ENCODE results near the gene TTC24. TPM values are rescaled to one million over a fixed set of nuclear protein-coding genes. Genes with fewer than 3 reads are reported as not detected.

The TTC24 gene
- polyA plus RNA-seq, 1 donor from 2014 or later: not detected

GRCh38 chr1:156532374-156532773, 47.1 kb upstream of the TTC24 start:
- Histone ChIP-seq H3K4me2 (ENCODE audit: low read length) (no peak overlapping the region), H3K9ac (ENCODE audit: low read length) (no peak overlapping the region), H2AFZ (ENCODE audit: low read depth, low read length) (no peak overlapping the region), H3K9me2 (ENCODE audit: insufficient read depth, low read length) (no peaks in the 10 kb centered on the region), H3K79me2 (replicated peaks; ENCODE audit: insufficient read depth, low read length) (no peaks in the 10 kb centered on the region), H4K20me1 (ENCODE audit: insufficient read depth) (no peaks in the 10 kb centered on the region), H3K4me3 (ENCODE audit: low read length) (no peak overlapping the region), H3K27ac (ENCODE audit: low read length) (no peak overlapping the region), H3K27me3 (ENCODE audit: insufficient read depth, low read depth, low read length) (no peaks in the 10 kb centered on the region), H3K9me3 (ENCODE audit: low read length) (no peaks in the 10 kb centered on the region), H3F3A (ENCODE audit: insufficient read depth, low read length, poor library complexity, severe bottlenecking) (no peaks in the 10 kb centered on the region), H3K36me3 (ENCODE audit: insufficient read depth, low read length) (no peaks in the 10 kb centered on the region)
- no peak for TF ChIP-seq POLR2AphosphoS5 (IDR thresholded peaks at IDR 0.05)
- TF ChIP-seq, protein P1, sequence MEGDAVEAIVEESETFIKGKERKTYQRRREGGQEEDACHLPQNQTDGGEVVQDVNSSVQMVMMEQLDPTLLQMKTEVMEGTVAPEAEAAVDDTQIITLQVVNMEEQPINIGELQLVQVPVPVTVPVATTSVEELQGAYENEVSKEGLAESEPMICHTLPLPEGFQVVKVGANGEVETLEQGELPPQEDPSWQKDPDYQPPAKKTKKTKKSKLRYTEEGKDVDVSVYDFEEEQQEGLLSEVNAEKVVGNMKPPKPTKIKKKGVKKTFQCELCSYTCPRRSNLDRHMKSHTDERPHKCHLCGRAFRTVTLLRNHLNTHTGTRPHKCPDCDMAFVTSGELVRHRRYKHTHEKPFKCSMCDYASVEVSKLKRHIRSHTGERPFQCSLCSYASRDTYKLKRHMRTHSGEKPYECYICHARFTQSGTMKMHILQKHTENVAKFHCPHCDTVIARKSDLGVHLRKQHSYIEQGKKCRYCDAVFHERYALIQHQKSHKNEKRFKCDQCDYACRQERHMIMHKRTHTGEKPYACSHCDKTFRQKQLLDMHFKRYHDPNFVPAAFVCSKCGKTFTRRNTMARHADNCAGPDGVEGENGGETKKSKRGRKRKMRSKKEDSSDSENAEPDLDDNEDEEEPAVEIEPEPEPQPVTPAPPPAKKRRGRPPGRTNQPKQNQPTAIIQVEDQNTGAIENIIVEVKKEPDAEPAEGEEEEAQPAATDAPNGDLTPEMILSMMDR (IDR thresholded peaks at IDR 0.05; ENCODE audit: poor library complexity, severe bottlenecking): no peak
- no peak for TF ChIP-seq REST (IDR thresholded peaks at IDR 0.05; ENCODE audit: borderline replicate concordance)
- TF ChIP-seq MXI1 (conservative IDR thresholded peaks at IDR 0.05; ENCODE audit: poor library complexity, severe bottlenecking): no peak
- no peak for TF ChIP-seq TAF1 (IDR thresholded peaks at IDR 0.05; ENCODE audit: low read depth)
- TF ChIP-seq RAD21 (conservative IDR thresholded peaks at IDR 0.05): no peak
- TF ChIP-seq EZH2 (IDR thresholded peaks at IDR 0.05; ENCODE audit: borderline replicate concordance, insufficient read depth, low read length, poor library complexity, severe bottlenecking): no peak
- no peak for TF ChIP-seq EP300 (conservative IDR thresholded peaks at IDR 0.05; ENCODE audit: poor library complexity, severe bottlenecking)
- TF ChIP-seq SMC3 (conservative IDR thresholded peaks at IDR 0.05; ENCODE audit: poor library complexity): no peak

DNA sequence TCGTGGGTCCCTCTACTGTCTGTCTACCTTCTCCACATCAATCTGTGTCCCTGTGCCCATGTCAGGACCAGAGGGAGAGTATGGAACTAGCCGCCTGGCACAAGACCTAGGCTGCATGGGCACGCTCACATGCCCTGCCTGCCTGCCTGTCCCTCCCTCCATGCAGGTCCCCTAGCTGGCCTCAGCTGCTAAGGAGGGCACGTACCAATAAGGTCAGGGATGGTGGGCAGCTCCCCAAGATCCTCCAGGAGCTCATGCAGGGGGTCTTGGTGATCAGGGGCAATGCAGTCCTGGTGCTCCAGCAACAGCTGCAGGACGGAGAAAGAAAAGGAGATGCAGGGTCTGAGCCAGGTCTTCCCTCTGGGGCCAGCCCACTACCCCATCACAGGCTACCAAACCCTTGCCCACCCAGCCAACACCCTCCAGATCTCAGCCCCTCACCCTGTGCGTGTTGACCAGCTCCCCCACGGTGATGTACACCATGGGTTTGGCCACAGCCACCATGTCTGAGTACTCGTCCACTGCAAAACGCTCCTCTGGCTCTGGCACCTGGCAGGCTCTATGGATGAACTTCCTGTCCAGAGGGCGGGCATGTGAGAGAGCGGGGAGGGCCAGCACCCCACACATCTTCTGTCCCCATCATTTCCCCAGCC, 45.8 kb upstream of the TTC24 start:
- H3K79me2 ChIP-seq (replicated peaks; ENCODE audit: insufficient read depth, low read length): no peaks in the 10 kb centered on the region
- H3K9ac ChIP-seq (ENCODE audit: low read length): no peak overlapping the region
- H2AFZ ChIP-seq (ENCODE audit: low read depth, low read length): no peak overlapping the region
- no peaks in the 10 kb centered on the region for H3K9me3 ChIP-seq (ENCODE audit: low read length)
- no peak for TF ChIP-seq EZH2 (IDR thresholded peaks at IDR 0.05; ENCODE audit: borderline replicate concordance, insufficient read depth, low read length, poor library complexity, severe bottlenecking)
- H3K9me2 ChIP-seq (ENCODE audit: insufficient read depth, low read length): no peaks in the 10 kb centered on the region
- H3K27ac ChIP-seq (ENCODE audit: low read length): no peak overlapping the region
- no peak overlapping the region for H3K4me2 ChIP-seq (ENCODE audit: low read length)
- H3F3A ChIP-seq (ENCODE audit: insufficient read depth, low read length, poor library complexity, severe bottlenecking): no peaks in the 10 kb centered on the region
- no peaks in the 10 kb centered on the region for H3K36me3 ChIP-seq (ENCODE audit: insufficient read depth, low read length)
- H4K20me1 ChIP-seq (ENCODE audit: insufficient read depth): no peaks in the 10 kb centered on the region
- H3K27me3 ChIP-seq (ENCODE audit: insufficient read depth, low read depth, low read length): no peaks in the 10 kb centered on the region
- H3K4me3 ChIP-seq (ENCODE audit: low read length): no peak overlapping the region

Data from neural cell (in vitro differentiated cells).